ENCODE measurements around the gene HEPHL1. TPM values are rescaled to one million over a fixed set of nuclear protein-coding genes. Genes with fewer than 3 reads are reported as not detected.

The HEPHL1 gene
- total RNA-seq, 1 donor from 2014 or later, result 0.02 TPM

GRCh38 chr11:94032725-94033124 is 11.6 kb downstream of the HEPHL1 start:
- H3K4me3 ChIP-seq, result no peak overlapping the region
- H3K27me3 ChIP-seq, result no peaks in the 10 kb centered on the region
- H3K27ac Mint-ChIP-seq, result no peak overlapping the region
- H4K20me1 ChIP-seq (ENCODE audit: low read depth), result no peaks in the 10 kb centered on the region
- TF ChIP-seq EZH2 (IDR thresholded peaks at IDR 0.05), result no peak
- TF ChIP-seq CTCF (IDR thresholded peaks at IDR 0.05), result no peak
- no peak for TF ChIP-seq EZH2phosphoT487 (IDR thresholded peaks at IDR 0.05)
- H2AFZ ChIP-seq (replicated peaks), result no peak overlapping the region
- no peak overlapping the region for H3K9ac ChIP-seq
- H3K9me3 ChIP-seq (ENCODE audit: low read depth), result no peaks in the 10 kb centered on the region
- peaks cover 6% of the 10 kb centered on the region for H3K9me3 Mint-ChIP-seq
- H3K4me1 ChIP-seq, result no peaks in the 10 kb centered on the region
- no peak overlapping the region for H3K27ac ChIP-seq
- H3K36me3 Mint-ChIP-seq, result no peaks in the 10 kb centered on the region
- no peaks in the 10 kb centered on the region for H3K79me2 ChIP-seq (ENCODE audit: low read depth)
- no peak overlapping the region for H3K4me3 Mint-ChIP-seq
- H3K4me1 Mint-ChIP-seq, result no peaks in the 10 kb centered on the region
- no peaks in the 10 kb centered on the region for H3K36me3 ChIP-seq
- DNase-seq (ENCODE audit: low spot score), result no peak
- H3F3A ChIP-seq (ENCODE audit: low read depth), result no peaks in the 10 kb centered on the region
- peaks cover 6% of the 10 kb centered on the region for H3K27me3 Mint-ChIP-seq (ENCODE audit: insufficient read depth, low read depth)
- no peak overlapping the region for H3K4me2 ChIP-seq

- H3K27me3 ChIP-seq, result no peaks in the 10 kb centered on the region
- no peak overlapping the region for H3K4me3 ChIP-seq
- DNase-seq (ENCODE audit: low spot score), result no peak
- Mint-ChIP-seq H3K9me3 (peaks cover 6% of the 10 kb centered on the region), H3K27me3 (ENCODE audit: insufficient read depth, low read depth) (peaks cover 6% of the 10 kb centered on the region), H3K4me3 (no peak overlapping the region), H3K36me3 (no peaks in the 10 kb centered on the region), H3K4me1 (no peaks in the 10 kb centered on the region), H3K27ac (no peak overlapping the region)
- H3K4me2 ChIP-seq, result no peak overlapping the region
- no peak overlapping the region for H2AFZ ChIP-seq (replicated peaks)
- no peaks in the 10 kb centered on the region for H3K4me1 ChIP-seq
- no peak overlapping the region for H3K27ac ChIP-seq
- no peaks in the 10 kb centered on the region for H3K9me3 ChIP-seq (ENCODE audit: low read depth)
- no peaks in the 10 kb centered on the region for H3K79me2 ChIP-seq (ENCODE audit: low read depth)
- no peak for TF ChIP-seq CTCF (IDR thresholded peaks at IDR 0.05)
- TF ChIP-seq EZH2 (IDR thresholded peaks at IDR 0.05), result no peak
- TF ChIP-seq EZH2phosphoT487 (IDR thresholded peaks at IDR 0.05), result no peak
- H3F3A ChIP-seq (ENCODE audit: low read depth), result no peaks in the 10 kb centered on the region
- no peaks in the 10 kb centered on the region for H3K36me3 ChIP-seq
- no peaks in the 10 kb centered on the region for H4K20me1 ChIP-seq (ENCODE audit: low read depth)
- H3K9ac ChIP-seq, result no peak overlapping the region
Measured at GRCh38 chr11:94034207-94034606, 13.1 kb downstream of the HEPHL1 start.

- Histone ChIP-seq H3K36me3 (no peaks in the 10 kb centered on the region), H3K9ac (no peak overlapping the region), H3K4me3 (no peak overlapping the region), H3K9me3 (ENCODE audit: low read depth) (no peaks in the 10 kb centered on the region), H3K79me2 (ENCODE audit: low read depth) (no peaks in the 10 kb centered on the region), H3K4me1 (no peaks in the 10 kb centered on the region), H2AFZ (replicated peaks) (no peak overlapping the region), H3K27ac (no peak overlapping the region), H3F3A (ENCODE audit: low read depth) (no peaks in the 10 kb centered on the region), H3K4me2 (no peak overlapping the region), H3K27me3 (no peaks in the 10 kb centered on the region), H4K20me1 (ENCODE audit: low read depth) (no peaks in the 10 kb centered on the region)
- peaks cover 6% of the 10 kb centered on the region for H3K27me3 Mint-ChIP-seq (ENCODE audit: insufficient read depth, low read depth)
- no peak for DNase-seq (ENCODE audit: low spot score)
- peaks cover 6% of the 10 kb centered on the region for H3K9me3 Mint-ChIP-seq
- no peak overlapping the region for H3K27ac Mint-ChIP-seq
- TF ChIP-seq CTCF (IDR thresholded peaks at IDR 0.05) (no peak), EZH2 (IDR thresholded peaks at IDR 0.05) (no peak), EZH2phosphoT487 (IDR thresholded peaks at IDR 0.05) (no peak)
- H3K36me3 Mint-ChIP-seq, result no peaks in the 10 kb centered on the region
- no peaks in the 10 kb centered on the region for H3K4me1 Mint-ChIP-seq
- H3K4me3 Mint-ChIP-seq, result no peak overlapping the region
Measured at GRCh38 chr11:94036096-94036495, 14.9 kb downstream of the HEPHL1 start.

Data from neural progenitor cell (in vitro differentiated cells).